ENCODE measurements around the gene GGT6.

GRCh38 chr17:4582101-4582501 lies 21.7 kb upstream of the GGT6 start:
- TF ChIP-seq, protein P1, sequence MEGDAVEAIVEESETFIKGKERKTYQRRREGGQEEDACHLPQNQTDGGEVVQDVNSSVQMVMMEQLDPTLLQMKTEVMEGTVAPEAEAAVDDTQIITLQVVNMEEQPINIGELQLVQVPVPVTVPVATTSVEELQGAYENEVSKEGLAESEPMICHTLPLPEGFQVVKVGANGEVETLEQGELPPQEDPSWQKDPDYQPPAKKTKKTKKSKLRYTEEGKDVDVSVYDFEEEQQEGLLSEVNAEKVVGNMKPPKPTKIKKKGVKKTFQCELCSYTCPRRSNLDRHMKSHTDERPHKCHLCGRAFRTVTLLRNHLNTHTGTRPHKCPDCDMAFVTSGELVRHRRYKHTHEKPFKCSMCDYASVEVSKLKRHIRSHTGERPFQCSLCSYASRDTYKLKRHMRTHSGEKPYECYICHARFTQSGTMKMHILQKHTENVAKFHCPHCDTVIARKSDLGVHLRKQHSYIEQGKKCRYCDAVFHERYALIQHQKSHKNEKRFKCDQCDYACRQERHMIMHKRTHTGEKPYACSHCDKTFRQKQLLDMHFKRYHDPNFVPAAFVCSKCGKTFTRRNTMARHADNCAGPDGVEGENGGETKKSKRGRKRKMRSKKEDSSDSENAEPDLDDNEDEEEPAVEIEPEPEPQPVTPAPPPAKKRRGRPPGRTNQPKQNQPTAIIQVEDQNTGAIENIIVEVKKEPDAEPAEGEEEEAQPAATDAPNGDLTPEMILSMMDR (IDR thresholded peaks at IDR 0.05; ENCODE audit: insufficient read depth, low read depth, low read length), result no peak
- no peak for TF ChIP-seq EZH2 (IDR thresholded peaks at IDR 0.05; ENCODE audit: insufficient read depth, low read length)

All from astrocyte (in vitro differentiated cells and primary cell).